H1 (cell line): ENCODE data around the gene SCN1B.
"Not testable (repeated sequence)": the region's sequence is repeated elsewhere in the genome, so short reads cannot be mapped to it uniquely, and the experiment has no call there.

ENCODE experiments used
- CBX5 ChIP-seq: fragments of 300-800, 300-1000 bp; sonication (generic); IDR thresholded peaks from 2 replicates; pipeline ENCODE4 v1.7.1; 2016; ENCODE audit warnings: antibody characterized with exemption, low read length, low read depth
- CBX8 ChIP-seq: fragments of 300-800, 300-1000 bp; sonication (generic); IDR thresholded peaks from 2 replicates; pipeline ENCODE4 v1.7.1; 2016; ENCODE audit warnings: low read depth, low read length, borderline replicate concordance
- EZH2 ChIP-seq: fragments of 200-600 bp; sonication (generic); IDR thresholded peaks from 2 replicates; pipeline ENCODE4 v1.7.1; 2012; ENCODE audit warnings: low read depth, mild to moderate bottlenecking, moderate library complexity, low read length, inconsistent platforms; ENCODE audit not compliant: severe bottlenecking
- POLR2A ChIP-seq, 2 experiments: IDR thresholded peaks; 1 replicate in 1 of 2; 2 replicates in 1 of 2; pipeline ENCODE4 v1.6.1; 2011; ENCODE audit warnings: low read depth in 2 of 2, low read length in 2 of 2, mild to moderate bottlenecking in 2 of 2; ENCODE audit errors: control extremely low read depth in 1 of 2
- POLR2AphosphoS5 ChIP-seq: IDR thresholded peaks from 2 replicates; pipeline ENCODE4 v1.6.1; 2011; ENCODE audit warnings: low read depth, low read length
- RFX5 ChIP-seq: IDR thresholded peaks from 2 replicates; pipeline ENCODE4 v1.6.1; 2011; ENCODE audit warnings: low read depth, low read length, improper control_type of control experiment, borderline replicate concordance
- RNF2 ChIP-seq: fragments of 200-900, 300-1000 bp; sonication (generic); IDR thresholded peaks from 2 replicates; pipeline ENCODE4 v1.7.1; 2016; ENCODE audit warnings: borderline replicate concordance, low read depth, mild to moderate bottlenecking, antibody characterized with exemption, low read length; ENCODE audit not compliant: poor library complexity, severe bottlenecking; ENCODE audit errors: missing control alignments
- SIRT6 ChIP-seq: IDR thresholded peaks from one replicate; pipeline ENCODE4 v1.7.1; 2012; ENCODE audit warnings: low read length, inconsistent platforms
- SP1 ChIP-seq: IDR thresholded peaks from 2 replicates; pipeline ENCODE4 v1.6.1; 2011; ENCODE audit warnings: low read depth, low read length
- TEAD4 ChIP-seq: IDR thresholded peaks from 2 replicates; pipeline ENCODE4 v1.6.1; 2012; ENCODE audit warnings: low read depth, low read length, inconsistent platforms, mixed read lengths
- ZNF274 ChIP-seq: IDR thresholded peaks from 2 replicates; pipeline ENCODE4 v1.7.0; 2012; ENCODE audit warnings: low read length, borderline replicate concordance; ENCODE audit errors: extremely low read depth
- TF ChIP-seq, protein P1 (sequence below), 3 experiments: IDR thresholded peaks; 1 replicate in 2 of 3; 2 replicates in 1 of 3; pipeline versions ENCODE4 v1.5.1 to v1.6.1; 2011; ENCODE audit warnings: low read length in 3 of 3, mild to moderate bottlenecking in 3 of 3, inconsistent platforms in 2 of 3, low read depth in 1 of 3, moderate library complexity in 1 of 3; ENCODE audit not compliant: insufficient read depth in 1 of 3; ENCODE audit errors: control extremely low read depth in 1 of 3
- TF ChIP-seq, protein P2 (sequence below): IDR thresholded peaks from 2 replicates; pipeline ENCODE4 v1.6.1; 2011; ENCODE audit warnings: low read depth, mild to moderate bottlenecking, low read length; ENCODE audit not compliant: insufficient read depth

DNA sequence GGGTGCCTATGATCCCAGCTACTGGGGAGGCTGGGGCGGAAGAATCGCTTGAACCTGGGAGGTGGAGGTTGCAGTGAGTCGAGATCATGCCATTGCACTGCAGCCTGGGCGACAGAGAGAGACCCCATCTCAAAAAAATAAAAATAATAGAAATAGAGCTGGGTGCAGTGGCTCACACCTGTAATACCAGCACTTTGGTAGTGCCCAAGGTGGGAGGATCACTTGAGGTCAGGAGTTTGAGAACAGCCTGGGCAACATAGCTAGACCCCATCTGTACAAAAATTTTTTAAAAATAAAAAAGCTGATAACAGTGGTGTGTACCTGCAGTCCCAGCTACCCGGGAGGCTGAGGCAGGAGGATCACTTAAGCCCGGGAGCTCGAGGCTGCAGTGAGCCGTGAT lies 22.8 kb upstream of the SCN1B start:
- TF ChIP-seq TEAD4; RNF2; SP1; POLR2A (IDR thresholded peaks at IDR 0.05; ENCODE audit: control extremely low read depth in 1 of 2, low read depth in 2 of 2, low read length in 2 of 2); EZH2; CBX8; POLR2AphosphoS5; CBX5; SIRT6; ZNF274; RFX5: not testable (repeated sequence)
- TF ChIP-seq, protein P1, sequence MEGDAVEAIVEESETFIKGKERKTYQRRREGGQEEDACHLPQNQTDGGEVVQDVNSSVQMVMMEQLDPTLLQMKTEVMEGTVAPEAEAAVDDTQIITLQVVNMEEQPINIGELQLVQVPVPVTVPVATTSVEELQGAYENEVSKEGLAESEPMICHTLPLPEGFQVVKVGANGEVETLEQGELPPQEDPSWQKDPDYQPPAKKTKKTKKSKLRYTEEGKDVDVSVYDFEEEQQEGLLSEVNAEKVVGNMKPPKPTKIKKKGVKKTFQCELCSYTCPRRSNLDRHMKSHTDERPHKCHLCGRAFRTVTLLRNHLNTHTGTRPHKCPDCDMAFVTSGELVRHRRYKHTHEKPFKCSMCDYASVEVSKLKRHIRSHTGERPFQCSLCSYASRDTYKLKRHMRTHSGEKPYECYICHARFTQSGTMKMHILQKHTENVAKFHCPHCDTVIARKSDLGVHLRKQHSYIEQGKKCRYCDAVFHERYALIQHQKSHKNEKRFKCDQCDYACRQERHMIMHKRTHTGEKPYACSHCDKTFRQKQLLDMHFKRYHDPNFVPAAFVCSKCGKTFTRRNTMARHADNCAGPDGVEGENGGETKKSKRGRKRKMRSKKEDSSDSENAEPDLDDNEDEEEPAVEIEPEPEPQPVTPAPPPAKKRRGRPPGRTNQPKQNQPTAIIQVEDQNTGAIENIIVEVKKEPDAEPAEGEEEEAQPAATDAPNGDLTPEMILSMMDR (IDR thresholded peaks at IDR 0.05; ENCODE audit: control extremely low read depth in 1 of 3, insufficient read depth in 1 of 3, low read depth in 1 of 3, low read length in 3 of 3): not testable (repeated sequence)
- TF ChIP-seq, protein P2, sequence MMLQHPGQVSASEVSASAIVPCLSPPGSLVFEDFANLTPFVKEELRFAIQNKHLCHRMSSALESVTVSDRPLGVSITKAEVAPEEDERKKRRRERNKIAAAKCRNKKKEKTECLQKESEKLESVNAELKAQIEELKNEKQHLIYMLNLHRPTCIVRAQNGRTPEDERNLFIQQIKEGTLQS: not testable (repeated sequence)
